Sigmoid colon (tissue), 7 donors: ENCODE measurements around the gene CYP2D6. TPM values are rescaled to one million over a fixed set of nuclear protein-coding genes. Genes with fewer than 3 reads are reported as not detected.

ENCODE experiments used
- DNase-seq: peaks from one replicate; pipeline ENCODE4 v3.0.0-alpha.2; 2019
- H3K27ac ChIP-seq, 4 donors: fragments of 200-600 bp; sonication (generic); one replicate each; pipeline ENCODE4 v1.5.1; 2016 to 2019; ENCODE audit warnings: mild to moderate bottlenecking in 1 of 4
- H3K27me3 ChIP-seq, 3 donors: fragments of 200-600 bp; sonication (generic); one replicate each; pipeline ENCODE4 v1.5.1; 2019; ENCODE audit warnings: mild to moderate bottlenecking in 1 of 3
- H3K36me3 ChIP-seq, 4 donors: fragments of 200-600 bp; sonication (generic); one replicate each; pipeline ENCODE4 v1.5.1; 2016 to 2019
- H3K4me1 ChIP-seq, 4 donors: fragments of 200-600 bp; sonication (generic); one replicate each; pipeline ENCODE4 v1.5.1; 2017 to 2019
- H3K4me3 ChIP-seq, 4 donors: fragments of 200-600 bp; sonication (generic); one replicate each; pipeline ENCODE4 v1.5.1; 2017 to 2019; ENCODE audit warnings: mild to moderate bottlenecking in 2 of 4, moderate library complexity in 1 of 4
- H3K9me3 ChIP-seq, 4 donors: fragments of 200-600 bp in 3 of 4; sonication (generic) in 3 of 4; one replicate each; pipeline versions ENCODE4 v1.5.1 to v1.6.1; 2013 to 2019
- CTCF ChIP-seq, 4 experiments: fragments of 450-650 bp in 3 of 4; fragments of 200-600 bp in 1 of 4; IDR thresholded peaks; one replicate each; pipeline ENCODE4 v1.5.1; 2016 to 2019; ENCODE audit warnings: antibody characterized with exemption in 4 of 4, mild to moderate bottlenecking in 3 of 4, moderate library complexity in 2 of 4
- EP300 ChIP-seq, 4 donors: sonication (generic); formaldehyde crosslinking; IDR thresholded peaks; one replicate each; pipeline ENCODE4 v1.6.1; 2017; ENCODE audit warnings: antibody characterized with exemption in 4 of 4
- POLR2A ChIP-seq, 2 donors: fragments of 450-650 bp; IDR thresholded peaks; one replicate each; pipeline ENCODE4 v1.6.1; 2016; ENCODE audit warnings: antibody characterized with exemption in 2 of 2, mild to moderate bottlenecking in 2 of 2, moderate library complexity in 2 of 2
- POLR2AphosphoS5 ChIP-seq, 4 donors: sonication (generic); formaldehyde crosslinking; IDR thresholded peaks; one replicate each; pipeline ENCODE4 v1.6.1; 2017; ENCODE audit warnings: antibody characterized with exemption in 4 of 4
- WGBS, 2 donors: extraction: QIAGEN DNeasy Blood & Tissue Kit; methylation state at CpG; one replicate each; pipeline ENCODE4 v1.1.7; 2013; 5-methylcytosine and 5-hydroxymethylcytosine counted together
- intact Hi-C: fragments of 100-400 bp; cut with DNase I; formaldehyde crosslinking; loops from one replicate; pipeline ENCODE4 v1.15.1; 2023
- polyA plus RNA-seq, 3 donors: library from polyadenylated mRNA; stranded (reverse); fragments of 200-250 nt; gene quantifications; one replicate each; pipeline ENCODE4 v1.2.3, GENCODE V29; 2013
- total RNA-seq, 4 donors: library from RNA; depleted of rRNA; stranded (reverse); fragments of >200 nt; gene quantifications; one replicate each; pipeline ENCODE4 v1.1.0, GENCODE V29; 2016
- donor health status: healthy with polysubstance abuse.
- donor health status: Bipolar disorder and iron deficiency.
- donor health status: healthy.

The CYP2D6 gene
- total and polyA plus RNA-seq, 7 donors: 0.36 to 3.7 (median 1.2) TPM; not detected in 3

- WGBS, 2 donors: 96 to 98% methylated on average over 3 of the region's 3 CpGs
- H3K4me1 ChIP-seq: no peaks in the 10 kb centered on the region
- no peak for DNase-seq
- no peaks in the 10 kb centered on the region for H3K27me3 ChIP-seq
- no peak overlapping the region for H3K4me3 ChIP-seq
- intact Hi-C loops: no loop called here
- no peaks in the 10 kb centered on the region for H3K36me3 ChIP-seq
- H3K27ac ChIP-seq: no peak overlapping the region
- peaks cover 0 to 18% (median 8%) of the 10 kb centered on the region in 4 donors for H3K9me3 ChIP-seq
- TF ChIP-seq CTCF (IDR thresholded peaks at IDR 0.05) (no peak), POLR2A (IDR thresholded peaks at IDR 0.05) (no peak), EP300 (IDR thresholded peaks at IDR 0.05) (no peak)
Observed at GRCh38 chr22:42101199-42101598, 29.4 kb downstream of the CYP2D6 start.

- Histone ChIP-seq H3K36me3 (peaks cover 0 to 7% (median 3%) of the 10 kb centered on the region in 4 donors), H3K4me1 (peaks cover 0 to 29% (median 24%) of the 10 kb centered on the region in 4 donors), H3K4me3 (peak overlapping the region; percentile 65 to 87 (median 77)), H3K27me3 (no peaks in the 10 kb centered on the region), H3K27ac (peak overlapping the region; percentile 92 to 98 (median 96)), H3K9me3 (no peaks in the 10 kb centered on the region)
- 22 to 30% methylated on average over 7 of the region's 7 CpGs for WGBS, 2 donors
- intact Hi-C loops: loop anchor here (1.0 to 5.0 kb wide), 4 partner anchors 179 to 346 kb away; partner anchors contain the start of gene TCF20
- TF ChIP-seq POLR2AphosphoS5 (IDR thresholded peaks at IDR 0.05) (no peak), EP300 (IDR thresholded peaks at IDR 0.05) (no peak), POLR2A (IDR thresholded peaks at IDR 0.05) (no peak), CTCF (IDR thresholded peaks at IDR 0.05) (no peak)
- no peak for DNase-seq
Observed at GRCh38 chr22:42091455-42091782, 39.2 kb downstream of the CYP2D6 start.

GRCh38 chr22:42090596-42091454, 39.8 kb downstream of the CYP2D6 start, which contains the start of gene NDUFA6:
Gene NDUFA6, minus strand, starts transcription at chr22:42090772. Its CDS starts 28 bp downstream, at chr22:42090744.
- Histone ChIP-seq H3K4me3 (peak within 1 kb of the TSS; percentile 69 to 87 (median 86)), H3K27me3 (no peaks in the 10 kb centered on the region), H3K36me3 (peaks cover 0 to 13% (median 8%) of the 10 kb centered on the region in 4 donors), H3K9me3 (no peaks in the 10 kb centered on the region), H3K27ac (peak within 1 kb of the TSS; percentile 92 to 98 (median 96)), H3K4me1 (peaks cover 0 to 33% (median 24%) of the 10 kb centered on the region in 4 donors)
- intact Hi-C loops: loop anchor here (1.0 to 5.0 kb wide), 6 partner anchors 11 to 346 kb away; partner anchors contain the start of genes NAGA and TCF20
- peak; percentile 82 to 98 (median 94) for TF ChIP-seq CTCF (IDR thresholded peaks at IDR 0.05)
- no peak for TF ChIP-seq EP300 (IDR thresholded peaks at IDR 0.05)
- TF ChIP-seq POLR2A (IDR thresholded peaks at IDR 0.05): peak; percentile 88 to 93
- peak; percentile 97 to 99 (median 98) for TF ChIP-seq POLR2AphosphoS5 (IDR thresholded peaks at IDR 0.05)
- peak; percentile 100 for DNase-seq
- 0% methylated on average over 71 of the region's 71 CpGs for WGBS, 2 donors

GRCh38 chr22:42086051-42086450, 44.6 kb downstream of the CYP2D6 start:
- no peak for DNase-seq
- Histone ChIP-seq H3K36me3 (peaks cover 0 to 54% (median 29%) of the 10 kb centered on the region in 4 donors), H3K27ac (no peak overlapping the region), H3K27me3 (no peaks in the 10 kb centered on the region), H3K4me3 (no peak overlapping the region), H3K4me1 (peaks cover 0 to 27% (median 23%) of the 10 kb centered on the region in 4 donors), H3K9me3 (no peaks in the 10 kb centered on the region)
- TF ChIP-seq EP300 (IDR thresholded peaks at IDR 0.05) (no peak), CTCF (IDR thresholded peaks at IDR 0.05) (no peak), POLR2AphosphoS5 (IDR thresholded peaks at IDR 0.05) (no peak), POLR2A (IDR thresholded peaks at IDR 0.05) (no peak)
- intact Hi-C loops: no loop called here
- 71 to 81% methylated on average over 6 of the region's 6 CpGs for WGBS, 2 donors
